HG03064 (cell line): ENCODE results near the gene HCFC1R1.

Experiments
- ATAC-seq: cut with Tn5 transposase; IDR thresholded peaks from one replicate; pipeline ENCODE4 v1.9.1; 2021; ENCODE audit warnings: low read depth; ENCODE audit not compliant: unreplicated experiment

The HCFC1R1 gene

DNA sequence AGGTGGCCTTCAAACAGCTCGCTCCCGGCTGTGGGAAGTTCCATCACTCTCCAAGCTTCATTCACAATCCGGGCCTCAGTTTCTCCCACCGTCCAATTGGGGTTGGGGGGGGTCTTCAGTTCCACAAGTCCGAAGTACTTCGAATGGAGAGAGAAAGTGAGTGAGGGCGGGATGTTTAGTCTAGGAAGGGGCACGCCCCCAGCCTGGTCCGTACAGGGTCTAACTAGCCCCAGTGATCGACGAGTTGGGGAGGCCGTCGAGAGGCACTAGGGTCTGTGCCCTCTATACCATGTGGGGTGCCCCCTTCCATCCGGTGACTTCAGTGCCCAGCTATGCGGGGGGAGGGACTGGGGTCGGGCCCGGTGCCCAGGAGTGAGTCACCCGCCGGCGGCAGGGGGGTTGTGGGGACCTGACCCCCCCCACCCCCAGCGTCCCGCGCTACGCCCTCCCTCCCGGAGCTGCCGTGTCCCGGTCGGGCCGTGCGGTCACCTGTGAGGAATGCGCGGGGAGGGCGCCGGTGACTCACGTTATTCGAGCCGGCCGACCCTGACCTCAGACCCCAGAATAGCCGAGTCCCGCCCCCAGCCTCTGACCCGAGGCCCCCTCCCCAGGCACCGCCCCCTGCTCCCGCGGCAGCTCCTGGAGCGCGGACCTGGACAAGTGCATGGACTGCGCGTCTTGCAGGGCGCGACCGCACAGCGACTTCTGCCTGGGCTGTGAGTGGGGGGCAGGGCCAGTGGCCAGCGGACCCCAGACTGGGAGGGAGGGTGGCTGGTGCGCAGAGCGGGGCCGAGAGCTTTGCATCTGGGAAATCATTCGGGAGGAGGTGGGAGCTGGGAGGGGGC lies 2.9 kb downstream of the HCFC1R1 start:
- ATAC-seq, result no peak

- ATAC-seq, result no peak
Observed at GRCh38 chr16:3020247-3020603, 3.5 kb downstream of the HCFC1R1 start, which contains the start of gene TNFRSF12A. TSS of gene TNFRSF12A (plus strand) at chr16:3020368. CDS start at chr16:3020398, 30 bp downstream.

DNA sequence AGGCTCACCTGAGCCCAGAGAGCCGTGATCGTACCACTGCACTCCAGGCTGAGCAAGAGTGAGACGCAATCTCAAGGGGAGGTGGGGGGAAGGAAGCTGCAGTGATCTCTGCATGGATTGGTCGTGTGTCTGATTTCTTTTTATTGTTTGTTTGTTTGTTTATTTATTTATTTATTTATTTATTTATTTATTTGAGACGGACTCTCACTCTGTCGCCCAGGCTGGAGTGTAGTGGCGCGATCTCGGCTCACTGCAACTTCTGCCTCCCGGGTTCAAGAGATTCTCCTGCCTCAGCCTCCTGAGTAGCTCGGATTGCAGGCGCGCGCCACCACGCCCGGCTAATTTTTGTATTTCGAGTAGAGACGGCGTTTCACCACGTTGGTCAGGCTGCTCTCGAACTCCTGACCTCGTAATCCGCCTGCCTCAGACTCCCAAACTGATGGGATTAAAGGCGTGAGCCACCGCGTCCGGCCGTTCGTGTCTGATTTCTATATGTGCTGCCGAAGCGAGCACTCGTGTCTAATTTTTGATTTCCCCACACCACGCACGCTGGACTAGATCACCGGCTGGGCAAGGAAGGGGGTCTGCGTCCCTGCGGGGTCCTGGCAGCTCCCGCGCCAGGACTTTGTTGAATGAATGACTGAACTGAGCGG lies 4.0 kb downstream of the HCFC1R1 start:
- no peak for ATAC-seq

GRCh38 chr16:3017794-3018506 lies 5.8 kb downstream of the HCFC1R1 start, which contains the start of gene CLDN6:
TSS of gene CLDN6 (minus strand) at chr16:3018183. CDS start at chr16:3016021, 2,162 bp downstream.
- ATAC-seq, result no peak

DNA sequence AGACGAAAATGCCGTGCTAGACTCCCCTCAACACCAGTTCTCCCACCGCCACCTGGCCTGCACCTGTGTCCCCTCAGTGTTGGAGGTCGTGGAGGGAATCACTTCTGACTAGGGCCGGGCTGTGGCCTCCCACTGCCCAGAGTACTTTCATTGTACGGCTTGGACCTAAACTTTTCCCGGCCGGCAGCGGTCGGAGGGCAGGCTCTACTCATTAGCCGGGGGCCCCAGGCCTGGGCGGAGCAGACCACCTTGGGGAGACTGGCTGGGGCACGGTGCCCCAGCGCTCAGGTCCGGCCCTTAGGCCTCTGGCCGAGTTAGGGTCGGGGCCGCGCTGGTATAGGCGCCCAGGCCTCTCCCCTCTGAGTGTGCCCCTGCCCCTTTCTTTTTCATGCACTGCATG lies 6.4 kb downstream of the HCFC1R1 start:
- no peak for ATAC-seq

- ATAC-seq, result no peak
Observed at GRCh38 chr16:3015865-3016521, 7.7 kb downstream of the HCFC1R1 start.

GRCh38 chr16:3014971-3015370 lies 8.8 kb downstream of the HCFC1R1 start:
- no peak for ATAC-seq

GRCh38 chr16:3013998-3014690 lies 9.6 kb downstream of the HCFC1R1 start:
- ATAC-seq, result no peak

DNA sequence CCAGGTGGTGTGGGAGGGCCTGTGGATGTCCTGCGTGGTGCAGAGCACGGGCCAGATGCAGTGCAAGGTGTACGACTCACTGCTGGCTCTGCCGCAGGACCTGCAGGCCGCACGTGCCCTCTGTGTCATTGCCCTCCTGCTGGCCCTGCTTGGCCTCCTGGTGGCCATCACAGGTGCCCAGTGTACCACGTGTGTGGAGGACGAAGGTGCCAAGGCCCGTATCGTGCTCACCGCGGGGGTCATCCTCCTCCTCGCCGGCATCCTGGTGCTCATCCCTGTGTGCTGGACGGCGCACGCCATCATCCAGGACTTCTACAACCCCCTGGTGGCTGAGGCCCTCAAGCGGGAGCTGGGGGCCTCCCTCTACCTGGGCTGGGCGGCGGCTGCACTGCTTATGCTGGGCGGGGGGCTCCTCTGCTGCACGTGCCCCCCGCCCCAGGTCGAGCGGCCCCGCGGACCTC lies 10.2 kb downstream of the HCFC1R1 start:
- no peak for ATAC-seq

GRCh38 chr16:3012828-3013420 lies 10.8 kb downstream of the HCFC1R1 start, which contains the start of gene CLDN9:
TSS of gene CLDN9 (plus strand) at chr16:3012923. CDS start at chr16:3013363, 440 bp downstream.
- no peak for ATAC-seq

DNA sequence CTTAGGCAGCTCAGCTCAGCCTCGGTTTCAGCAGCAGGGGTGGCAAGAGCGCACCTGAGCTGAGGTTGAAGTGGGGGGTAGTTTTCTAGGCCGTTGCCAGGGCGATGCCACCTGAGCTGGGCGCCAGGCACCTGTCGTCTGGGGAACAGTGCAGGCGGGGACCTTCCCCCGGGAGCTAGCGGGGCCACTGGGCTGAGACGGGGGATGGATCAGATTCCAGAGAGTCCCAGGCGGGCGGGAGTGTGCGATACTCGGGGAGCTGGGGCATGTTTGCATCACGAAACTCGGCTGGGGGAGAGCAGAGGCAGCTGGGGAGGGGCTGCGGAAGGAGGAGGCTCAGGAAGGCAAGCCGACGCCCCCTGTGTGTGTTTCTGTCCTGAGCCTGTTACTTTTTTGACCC lies 11.5 kb downstream of the HCFC1R1 start:
- ATAC-seq, result no peak

DNA sequence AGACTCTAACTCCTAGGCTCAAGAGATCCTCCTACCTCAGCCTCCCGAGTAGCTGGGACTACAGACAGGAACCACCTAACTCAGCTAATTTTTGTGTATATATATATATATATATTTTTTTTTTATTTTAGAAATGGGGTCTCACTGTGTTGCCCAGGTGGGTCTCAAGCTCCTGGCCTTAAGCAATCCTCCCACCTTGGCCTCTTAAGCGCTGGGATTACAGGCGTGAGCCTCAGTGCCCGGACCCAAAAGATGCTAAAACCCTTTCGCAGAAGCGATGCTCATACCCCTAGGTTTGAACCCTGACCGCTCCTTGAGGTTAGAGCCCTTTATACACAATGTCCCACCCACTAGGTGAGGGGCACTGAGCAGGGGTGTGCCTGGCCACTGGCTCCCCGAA lies 13.2 kb downstream of the HCFC1R1 start:
- ATAC-seq, result no peak

- no peak for ATAC-seq
Observed at GRCh38 chr16:3009568-3010390, 14.0 kb downstream of the HCFC1R1 start.

GRCh38 chr16:3008690-3009037 lies 15.1 kb downstream of the HCFC1R1 start:
- ATAC-seq, result no peak

GRCh38 chr16:3007957-3008689 lies 15.6 kb downstream of the HCFC1R1 start:
- ATAC-seq, result no peak

GRCh38 chr16:3007059-3007956 lies 16.4 kb downstream of the HCFC1R1 start:
- ATAC-seq, result no peak

DNA sequence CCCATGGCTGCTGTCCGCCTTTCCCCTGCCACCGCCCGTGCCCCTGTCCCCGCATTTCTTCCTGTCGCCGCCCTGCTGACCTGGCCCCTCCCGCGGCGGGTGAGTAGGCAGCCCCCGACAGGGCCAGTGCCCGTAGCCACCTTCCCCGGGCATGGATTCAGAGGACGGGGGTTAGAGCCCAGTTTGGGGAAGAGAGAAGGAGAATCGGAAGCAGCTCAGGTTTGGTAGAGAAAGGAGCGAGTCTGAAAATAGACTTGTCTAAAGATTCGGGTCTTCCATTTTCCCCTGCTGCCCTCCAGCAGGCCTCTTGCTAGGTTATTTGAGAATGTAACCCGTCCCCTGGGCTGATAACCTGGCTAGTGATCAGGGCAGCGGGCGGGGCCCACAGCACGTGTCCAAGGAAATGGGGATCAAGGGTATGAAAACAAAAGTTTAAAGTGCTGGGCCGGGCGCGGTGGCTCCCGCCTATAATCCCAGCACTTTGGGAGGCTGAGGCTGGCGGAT lies 18.9 kb downstream of the HCFC1R1 start:
- no peak for ATAC-seq
